ENCODE results near the gene RGL1. TPM values are rescaled to one million over a fixed set of nuclear protein-coding genes. Genes with fewer than 3 reads are reported as not detected.
A peak's percentile ranks its signal among the peaks of the same experiment; 100 is the strongest.

The RGL1 gene
- total RNA-seq, 2 experiments from 2014 or later: 1.3 to 1.4 TPM

DNA sequence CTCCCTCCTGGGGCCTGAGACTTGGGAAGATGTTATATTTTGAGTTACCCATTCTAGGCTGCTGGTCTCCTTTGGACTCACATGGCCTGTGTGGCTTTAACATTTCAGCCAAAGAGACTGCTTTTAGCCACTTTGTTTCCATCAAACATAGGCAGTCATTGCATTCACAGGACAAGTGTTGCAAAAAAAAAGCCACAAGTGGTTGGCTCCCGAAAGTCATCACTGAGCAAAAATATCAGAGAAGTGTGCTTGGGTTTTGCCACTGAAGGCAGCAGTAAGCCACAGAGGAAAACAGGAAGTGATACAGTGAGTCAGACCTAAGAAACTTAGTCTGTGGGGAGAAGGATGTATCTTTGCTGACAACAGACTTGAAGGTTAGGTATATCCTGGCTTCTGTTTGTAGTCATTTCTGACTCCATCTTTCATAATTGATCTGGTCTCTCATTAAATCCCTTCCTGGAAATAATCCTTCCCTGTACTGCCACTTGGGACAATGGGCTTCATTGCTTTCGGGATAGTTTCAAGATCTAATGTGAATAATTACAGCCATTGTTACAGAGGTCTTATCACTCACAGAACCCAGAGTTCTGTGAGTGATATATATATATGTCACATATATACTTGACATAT lies 151.8 kb downstream of the RGL1 start:
- H3K36me3 Mint-ChIP-seq (ENCODE audit: low read depth): no peaks in the 10 kb centered on the region
- peaks cover 2% of the 10 kb centered on the region for H3K27me3 Mint-ChIP-seq (ENCODE audit: low read depth)
- DNase-seq: peak; percentile 76
- ChIA-PET CTCF (interaction anchor here (1.0 to 3.7 kb wide), 5 partner anchors 21 to 302 kb away, joined by 3 to 17 read pairs (median 4); partner anchors contain the start of gene TSEN15), POLR2A (interaction anchor here (2.3 kb wide), 1 partner anchor 95 kb away, joined by 8 read pairs; the partner anchor contains the start of gene TSEN15)
- H3K9me3 Mint-ChIP-seq (ENCODE audit: insufficient read depth): no peaks in the 10 kb centered on the region
- H3K27ac Mint-ChIP-seq: peak overlapping the region; percentile 87
- ATAC-seq: peak; percentile 99
- peak overlapping the region; percentile 15 for H3K4me3 Mint-ChIP-seq
- peaks cover 7% of the 10 kb centered on the region for H3K4me1 Mint-ChIP-seq (ENCODE audit: low read depth)

- Mint-ChIP-seq H3K27ac (no peak overlapping the region), H3K9me3 (ENCODE audit: insufficient read depth) (no peaks in the 10 kb centered on the region), H3K4me3 (no peak overlapping the region), H3K4me1 (ENCODE audit: low read depth) (peaks cover 7% of the 10 kb centered on the region), H3K27me3 (ENCODE audit: low read depth) (peaks cover 2% of the 10 kb centered on the region), H3K36me3 (ENCODE audit: low read depth) (no peaks in the 10 kb centered on the region)
- no peak for ATAC-seq
- DNase-seq: no peak
- POLR2A ChIA-PET: interaction anchor here (2.3 kb wide), 1 partner anchor 94 kb away, joined by 8 read pairs; the partner anchor contains the start of gene TSEN15
- CTCF ChIA-PET: interaction anchor here (1.0 to 3.7 kb wide), 4 partner anchors 21 to 302 kb away, joined by 3 to 17 read pairs (median 4); no protein-coding TSS in a partner anchor
Observed at GRCh38 chr1:183957216-183957830, 152.4 kb downstream of the RGL1 start.

DNA sequence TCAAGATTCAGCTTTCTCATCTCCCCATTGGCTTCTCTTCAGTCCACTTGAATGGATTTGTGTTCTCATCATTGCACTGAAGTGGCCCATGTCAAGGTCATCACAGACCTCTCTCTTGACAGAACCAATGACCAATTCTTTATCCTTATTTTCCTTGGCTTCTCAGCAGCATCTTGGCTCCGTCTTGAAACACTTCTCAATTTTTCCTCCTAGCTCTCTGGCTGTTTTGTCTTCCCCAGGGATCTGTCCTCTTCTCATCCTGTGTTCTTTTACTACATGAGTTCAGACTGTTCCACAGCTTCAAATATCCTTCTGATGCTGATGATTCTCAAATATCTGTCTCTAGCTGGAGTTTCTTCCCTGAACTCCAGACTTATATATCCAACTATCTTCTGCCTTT lies 154.0 kb downstream of the RGL1 start:
- H3K27ac Mint-ChIP-seq: no peak overlapping the region
- ATAC-seq (no peak), DNase-seq (no peak)
- no peaks in the 10 kb centered on the region for H3K9me3 Mint-ChIP-seq (ENCODE audit: insufficient read depth)
- peaks cover 13% of the 10 kb centered on the region for H3K4me1 Mint-ChIP-seq (ENCODE audit: low read depth)
- POLR2A ChIA-PET: no interaction called here
- no peak overlapping the region for H3K4me3 Mint-ChIP-seq
- H3K27me3 Mint-ChIP-seq (ENCODE audit: low read depth): no peaks in the 10 kb centered on the region
- CTCF ChIA-PET: interaction anchor here (1.1 kb wide), 1 partner anchor 85 kb away, joined by 3 read pairs; no protein-coding TSS in a partner anchor
- peaks cover 3% of the 10 kb centered on the region for H3K36me3 Mint-ChIP-seq (ENCODE audit: low read depth)

- DNase-seq: no peak
- Mint-ChIP-seq H3K36me3 (ENCODE audit: low read depth) (peaks cover 3% of the 10 kb centered on the region), H3K27me3 (ENCODE audit: low read depth) (no peaks in the 10 kb centered on the region), H3K4me3 (no peak overlapping the region), H3K27ac (no peak overlapping the region), H3K9me3 (ENCODE audit: insufficient read depth) (no peaks in the 10 kb centered on the region), H3K4me1 (ENCODE audit: low read depth) (peaks cover 6% of the 10 kb centered on the region)
- CTCF ChIA-PET: interaction anchor here (2.2 kb wide), 1 partner anchor 8 kb away, joined by 4 read pairs; no protein-coding TSS in a partner anchor
- POLR2A ChIA-PET: no interaction called here
- no peak for ATAC-seq
Observed at GRCh38 chr1:183961132-183961531, 156.2 kb downstream of the RGL1 start.

- Mint-ChIP-seq H3K36me3 (ENCODE audit: low read depth) (peaks cover 3% of the 10 kb centered on the region), H3K4me3 (no peak overlapping the region), H3K27me3 (ENCODE audit: low read depth) (peaks cover 4% of the 10 kb centered on the region), H3K4me1 (ENCODE audit: low read depth) (peaks cover 6% of the 10 kb centered on the region), H3K27ac (no peak overlapping the region), H3K9me3 (ENCODE audit: insufficient read depth) (no peaks in the 10 kb centered on the region)
- ATAC-seq: no peak
- ChIA-PET POLR2A (no interaction called here), CTCF (interaction anchor here (1.3 kb wide), 1 partner anchor 47 kb away, joined by 3 read pairs; no protein-coding TSS in a partner anchor)
- no peak for DNase-seq
Observed at GRCh38 chr1:183962903-183963302, 158.0 kb downstream of the RGL1 start.

GRCh38 chr1:183965726-183966125 lies 160.8 kb downstream of the RGL1 start:
- Mint-ChIP-seq H3K27ac (no peak overlapping the region), H3K9me3 (ENCODE audit: insufficient read depth) (no peaks in the 10 kb centered on the region), H3K36me3 (ENCODE audit: low read depth) (peaks cover 3% of the 10 kb centered on the region), H3K4me1 (ENCODE audit: low read depth) (peaks cover 6% of the 10 kb centered on the region), H3K27me3 (ENCODE audit: low read depth) (peaks cover 4% of the 10 kb centered on the region), H3K4me3 (no peak overlapping the region)
- no peak for ATAC-seq
- ChIA-PET POLR2A (no interaction called here), CTCF (no interaction called here)
- no peak for DNase-seq

DNA sequence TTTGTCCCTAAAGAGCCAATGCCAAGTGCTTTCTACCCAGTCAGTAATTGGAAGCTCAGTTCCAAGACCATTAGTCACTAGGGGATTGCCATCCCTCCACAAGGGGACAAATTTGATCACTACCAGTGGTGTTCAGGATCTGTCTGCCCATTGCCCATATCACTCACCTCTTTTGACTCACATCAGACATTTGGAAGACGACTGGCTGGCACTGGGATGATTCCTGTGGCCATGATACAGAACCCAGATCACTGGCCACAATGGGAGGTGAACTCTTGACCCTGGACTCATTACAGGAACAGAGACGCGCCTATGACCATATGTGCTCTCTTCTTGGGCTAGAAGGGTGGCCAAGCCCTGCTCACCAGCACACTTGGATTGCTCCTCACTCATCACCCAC lies 161.6 kb downstream of the RGL1 start:
- H3K27ac Mint-ChIP-seq: no peak overlapping the region
- POLR2A ChIA-PET: no interaction called here
- no peak overlapping the region for H3K4me3 Mint-ChIP-seq
- H3K27me3 Mint-ChIP-seq (ENCODE audit: low read depth): peaks cover 4% of the 10 kb centered on the region
- ATAC-seq (no peak), DNase-seq (no peak)
- H3K9me3 Mint-ChIP-seq (ENCODE audit: insufficient read depth): no peaks in the 10 kb centered on the region
- CTCF ChIA-PET: no interaction called here
- peaks cover 3% of the 10 kb centered on the region for H3K36me3 Mint-ChIP-seq (ENCODE audit: low read depth)
- H3K4me1 Mint-ChIP-seq (ENCODE audit: low read depth): peaks cover 6% of the 10 kb centered on the region

DNA sequence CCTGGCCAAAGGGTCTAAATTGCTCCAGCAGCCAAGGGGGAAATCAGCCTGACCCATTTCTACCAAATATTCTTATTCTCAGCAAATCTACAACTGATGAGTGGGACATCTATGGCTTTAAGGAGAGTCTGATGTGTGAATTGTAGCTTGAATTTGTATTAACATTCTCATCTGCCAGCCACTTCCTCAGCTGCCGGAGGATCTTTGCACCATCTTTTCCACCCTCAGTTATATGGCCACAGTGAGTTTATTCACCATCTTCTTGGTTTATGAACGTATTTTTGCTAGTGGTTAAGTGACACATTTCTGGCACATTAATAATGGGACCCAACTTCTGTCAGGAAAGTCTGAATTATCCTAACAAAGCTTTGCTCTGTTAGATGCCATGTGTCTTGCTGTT lies 163.0 kb downstream of the RGL1 start:
- ChIA-PET POLR2A (no interaction called here), CTCF (no interaction called here)
- Mint-ChIP-seq H3K36me3 (ENCODE audit: low read depth) (peaks cover under 1% of the 10 kb centered on the region), H3K27me3 (ENCODE audit: low read depth) (peaks cover 4% of the 10 kb centered on the region), H3K4me1 (ENCODE audit: low read depth) (peaks cover 3% of the 10 kb centered on the region), H3K4me3 (no peak overlapping the region), H3K27ac (no peak overlapping the region), H3K9me3 (ENCODE audit: insufficient read depth) (no peaks in the 10 kb centered on the region)
- ATAC-seq (no peak), DNase-seq (no peak)

DNA sequence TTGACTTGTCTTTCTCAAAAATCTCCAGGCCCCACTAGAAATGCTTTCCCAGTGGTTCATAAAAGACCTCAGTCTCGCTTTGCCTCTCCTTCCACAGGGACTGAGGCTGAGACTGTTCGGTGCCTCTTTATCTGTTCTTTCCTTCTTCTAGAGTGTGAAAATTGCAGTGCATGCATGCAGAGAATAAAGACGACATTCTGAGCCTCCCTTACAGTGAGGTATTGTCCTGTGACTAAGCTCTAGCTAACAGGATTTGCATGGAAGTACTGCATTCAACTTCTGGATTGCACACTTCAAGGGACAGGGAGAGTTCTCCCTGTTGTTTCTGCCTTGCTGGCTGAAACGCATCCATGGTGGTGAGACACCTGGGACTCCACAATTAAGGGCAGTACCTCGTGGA lies 163.5 kb downstream of the RGL1 start:
- H3K27ac Mint-ChIP-seq: no peak overlapping the region
- no peaks in the 10 kb centered on the region for H3K9me3 Mint-ChIP-seq (ENCODE audit: insufficient read depth)
- peaks cover 4% of the 10 kb centered on the region for H3K27me3 Mint-ChIP-seq (ENCODE audit: low read depth)
- ChIA-PET POLR2A (no interaction called here), CTCF (no interaction called here)
- DNase-seq (no peak), ATAC-seq (no peak)
- no peak overlapping the region for H3K4me3 Mint-ChIP-seq
- H3K36me3 Mint-ChIP-seq (ENCODE audit: low read depth): no peaks in the 10 kb centered on the region
- H3K4me1 Mint-ChIP-seq (ENCODE audit: low read depth): no peaks in the 10 kb centered on the region

DNA sequence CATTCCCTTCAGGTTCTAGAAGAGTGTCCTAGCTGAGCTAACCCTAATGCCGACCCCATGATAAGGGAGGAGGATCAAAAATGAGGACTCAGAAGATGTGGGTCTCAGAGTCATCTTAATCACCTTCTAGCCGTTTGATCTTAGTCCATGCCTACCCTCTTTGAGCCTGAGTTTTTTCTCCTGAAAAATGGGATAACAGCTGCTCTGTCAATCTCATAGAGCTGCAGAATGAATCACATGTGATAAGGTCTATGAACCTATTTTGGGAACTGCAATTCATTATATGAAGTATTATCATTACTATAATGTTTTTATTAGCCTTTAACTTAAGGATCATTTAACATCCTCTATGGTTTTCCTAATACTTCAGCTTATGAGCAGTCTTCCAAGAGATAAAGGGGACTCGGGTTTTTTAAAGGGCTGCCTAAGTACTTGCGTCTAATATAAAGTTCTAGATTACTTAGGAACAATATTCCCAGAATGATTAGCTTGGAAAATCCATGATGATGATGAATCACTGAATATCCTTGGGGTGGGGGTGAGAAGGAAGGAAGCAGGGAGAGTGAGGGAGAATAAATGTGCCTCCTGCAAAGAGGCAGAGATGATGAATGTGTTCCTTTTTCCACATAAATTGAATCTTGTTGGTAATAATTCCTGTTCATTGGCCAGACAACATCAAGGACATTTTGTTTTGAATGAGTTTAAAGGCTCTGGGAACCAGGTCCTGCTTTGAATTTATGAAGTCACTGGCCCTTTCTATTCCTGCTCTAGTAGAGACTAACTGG lies 165.8 kb downstream of the RGL1 start:
- no peaks in the 10 kb centered on the region for H3K4me1 Mint-ChIP-seq (ENCODE audit: low read depth)
- no peaks in the 10 kb centered on the region for H3K36me3 Mint-ChIP-seq (ENCODE audit: low read depth)
- POLR2A ChIA-PET: no interaction called here
- H3K27ac Mint-ChIP-seq: no peak overlapping the region
- H3K27me3 Mint-ChIP-seq (ENCODE audit: low read depth): peaks cover 4% of the 10 kb centered on the region
- DNase-seq (no peak), ATAC-seq (no peak)
- CTCF ChIA-PET: interaction anchor here (1.4 kb wide), 1 partner anchor 55 kb away, joined by 3 read pairs; no protein-coding TSS in a partner anchor
- no peak overlapping the region for H3K4me3 Mint-ChIP-seq
- no peaks in the 10 kb centered on the region for H3K9me3 Mint-ChIP-seq (ENCODE audit: insufficient read depth)

DNA sequence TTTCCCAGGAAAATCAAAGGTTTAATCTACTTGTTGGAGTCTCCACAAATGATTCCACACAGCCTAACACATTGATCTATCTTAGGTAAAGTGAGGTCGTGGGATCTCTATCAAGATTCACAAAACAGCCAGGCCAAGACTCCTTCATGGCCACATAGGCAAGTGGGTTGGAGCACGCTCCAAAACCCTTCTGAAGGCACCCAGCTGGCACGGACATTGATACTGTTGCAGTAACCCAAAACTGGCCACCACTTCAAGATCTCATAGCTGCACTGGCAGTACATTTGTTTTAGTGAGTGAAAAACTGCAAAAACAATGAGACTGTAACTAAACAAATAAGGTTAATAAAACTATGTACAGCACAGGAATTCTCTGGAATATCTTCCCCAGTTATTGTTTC lies 170.7 kb downstream of the RGL1 start:
- no peak for ATAC-seq
- Mint-ChIP-seq H3K27me3 (ENCODE audit: low read depth) (peaks cover 2% of the 10 kb centered on the region), H3K27ac (no peak overlapping the region), H3K9me3 (ENCODE audit: insufficient read depth) (no peaks in the 10 kb centered on the region), H3K4me3 (no peak overlapping the region), H3K36me3 (ENCODE audit: low read depth) (no peaks in the 10 kb centered on the region), H3K4me1 (ENCODE audit: low read depth) (no peaks in the 10 kb centered on the region)
- ChIA-PET POLR2A (no interaction called here), CTCF (interaction anchor here (1.0 kb wide), 1 partner anchor 8 kb away, joined by 3 read pairs; no protein-coding TSS in a partner anchor)
- no peak for DNase-seq

DNA sequence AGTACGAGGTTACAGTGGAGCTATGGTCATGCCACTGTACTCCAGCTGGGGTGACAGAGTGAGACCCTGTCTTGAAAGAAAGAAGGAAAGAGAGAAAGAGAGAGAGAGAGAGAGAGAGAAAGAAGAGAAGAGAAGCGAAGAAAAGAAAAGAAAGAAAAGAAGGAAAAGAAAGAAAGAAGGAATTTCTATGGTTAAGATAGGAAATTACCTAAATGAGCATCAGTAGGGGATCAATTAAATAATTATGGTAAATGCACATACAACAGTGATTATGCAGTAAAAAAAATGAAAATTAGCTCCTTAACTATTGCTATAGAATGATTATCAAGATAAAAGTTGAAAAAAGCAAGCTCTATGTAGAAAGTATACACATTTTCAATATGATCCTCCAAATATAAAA lies 172.8 kb downstream of the RGL1 start:
- H3K9me3 Mint-ChIP-seq (ENCODE audit: insufficient read depth): no peaks in the 10 kb centered on the region
- DNase-seq: no peak
- H3K27ac Mint-ChIP-seq: no peak overlapping the region
- no peaks in the 10 kb centered on the region for H3K4me1 Mint-ChIP-seq (ENCODE audit: low read depth)
- ATAC-seq: no peak
- H3K27me3 Mint-ChIP-seq (ENCODE audit: low read depth): peaks cover 2% of the 10 kb centered on the region
- CTCF ChIA-PET: no interaction called here
- POLR2A ChIA-PET: no interaction called here
- no peak overlapping the region for H3K4me3 Mint-ChIP-seq
- H3K36me3 Mint-ChIP-seq (ENCODE audit: low read depth): no peaks in the 10 kb centered on the region

Data from activated CD8-positive, alpha-beta T cell treated with anti-CD3 and anti-CD28 coated beads, Interleukin-2, amount 10 ng/mL, durations not matched to agents 7 days and 5 days (primary cell).